Activated CD8-positive, alpha-beta memory T cell treated with anti-CD3 and anti-CD28 coated beads for 24 hours (primary cell): ENCODE results near the gene EYA2.
"Not testable (repeated sequence)": the region's sequence is repeated elsewhere in the genome, so short reads cannot be mapped to it uniquely, and the experiment has no call there.

Source experiments
- DNase-seq: peaks from one replicate; pipeline ENCODE4 v3.0.0-alpha.2; 2020

The EYA2 gene

DNA sequence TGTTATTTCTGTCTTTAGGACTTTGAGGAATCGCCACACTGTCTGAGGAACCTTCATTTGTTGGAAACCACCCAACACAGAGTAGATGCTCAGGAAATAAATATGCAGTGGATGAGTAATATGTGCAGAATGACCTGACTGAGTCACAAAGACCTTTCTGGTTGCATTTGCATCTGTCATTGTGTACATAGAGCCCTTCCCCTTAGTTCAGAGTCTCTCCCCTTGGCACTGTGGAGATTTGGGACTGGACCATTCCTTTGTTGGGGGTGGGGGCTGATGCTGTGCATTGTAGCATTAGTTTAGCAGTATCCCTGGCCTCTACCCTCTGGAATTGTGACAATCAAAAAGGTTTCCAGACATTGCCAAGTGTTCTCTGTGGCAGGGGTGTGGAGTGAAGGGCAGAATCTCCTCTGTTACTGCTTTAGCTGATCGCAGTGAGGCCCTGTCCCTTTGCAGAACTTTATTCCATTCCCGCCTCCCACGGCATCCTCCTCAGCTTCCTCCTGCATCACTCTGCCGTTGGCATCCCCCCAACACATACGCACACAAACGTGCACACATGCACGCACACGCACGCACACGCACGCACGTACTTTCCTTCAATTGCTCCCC is 64.5 kb downstream of the EYA2 start:
- DNase-seq = no peak

GRCh38 chr20:46959821-46960220 is 65.2 kb downstream of the EYA2 start:
- DNase-seq = no peak

GRCh38 chr20:46960536-46960935 is 65.9 kb downstream of the EYA2 start:
- DNase-seq = no peak

GRCh38 chr20:46961968-46962367 is 67.3 kb downstream of the EYA2 start:
- DNase-seq = not testable (repeated sequence)

GRCh38 chr20:46962452-46963195 is 68.0 kb downstream of the EYA2 start:
- no peak for DNase-seq

DNA sequence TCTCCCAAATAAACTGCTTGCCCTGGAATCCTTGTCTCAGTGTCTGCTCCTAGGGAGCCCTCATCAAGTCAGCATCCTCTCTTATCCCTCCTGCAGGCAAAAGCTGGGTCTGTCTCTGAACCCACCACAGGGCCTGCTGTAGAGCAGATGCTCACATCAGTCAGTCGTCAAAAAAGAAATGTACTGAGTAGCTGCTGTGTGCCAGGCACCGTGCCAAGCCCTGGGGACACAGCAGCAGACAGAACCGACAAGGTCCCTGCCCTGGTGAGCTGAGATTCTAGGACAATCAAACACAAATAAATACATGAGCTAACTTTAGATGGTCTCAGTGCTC is 68.5 kb downstream of the EYA2 start:
- DNase-seq = no peak

- DNase-seq = no peak
These were observed 69.3 kb downstream of the EYA2 start for GRCh38 chr20:46963758-46964617.

DNA sequence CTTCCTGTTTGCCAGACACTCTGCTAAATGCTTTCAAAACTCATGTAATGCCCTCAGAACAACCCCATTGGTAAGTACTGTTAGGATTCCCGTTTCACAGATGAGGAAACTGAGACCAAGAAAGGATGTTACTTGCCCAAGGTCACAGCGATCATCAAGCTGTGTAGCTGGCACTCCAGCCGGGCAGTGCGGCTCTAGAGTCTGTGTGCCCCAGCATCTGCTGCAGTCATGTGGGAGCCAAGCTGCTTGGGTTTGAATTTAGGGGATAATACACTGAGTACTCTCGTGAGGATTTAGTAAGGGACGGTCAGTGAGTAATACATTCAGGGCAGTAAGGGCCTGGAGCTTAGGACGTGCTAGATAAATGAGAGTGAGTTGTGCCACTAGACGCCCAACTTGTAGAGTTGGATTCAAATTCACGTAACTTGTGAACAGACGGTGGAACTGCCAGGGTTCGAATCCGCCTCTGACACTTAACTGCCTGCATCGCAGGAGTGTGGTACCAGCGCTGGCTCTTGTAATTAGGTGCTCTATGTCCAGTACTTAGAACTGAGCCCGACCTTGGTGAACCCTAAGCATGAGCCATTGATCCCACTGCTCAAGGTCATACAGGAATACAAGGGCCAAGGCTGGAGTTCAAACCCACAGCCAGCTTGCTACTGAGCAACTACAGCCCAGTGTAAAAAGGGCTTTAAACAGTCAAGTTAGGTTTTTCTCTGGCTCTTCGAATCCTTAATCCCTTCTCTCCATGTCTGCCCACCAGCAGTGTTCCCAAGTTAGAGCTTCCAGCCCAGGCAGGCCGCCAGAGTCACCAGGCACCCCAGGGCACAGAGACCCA is 70.2 kb downstream of the EYA2 start:
- DNase-seq = no peak

DNA sequence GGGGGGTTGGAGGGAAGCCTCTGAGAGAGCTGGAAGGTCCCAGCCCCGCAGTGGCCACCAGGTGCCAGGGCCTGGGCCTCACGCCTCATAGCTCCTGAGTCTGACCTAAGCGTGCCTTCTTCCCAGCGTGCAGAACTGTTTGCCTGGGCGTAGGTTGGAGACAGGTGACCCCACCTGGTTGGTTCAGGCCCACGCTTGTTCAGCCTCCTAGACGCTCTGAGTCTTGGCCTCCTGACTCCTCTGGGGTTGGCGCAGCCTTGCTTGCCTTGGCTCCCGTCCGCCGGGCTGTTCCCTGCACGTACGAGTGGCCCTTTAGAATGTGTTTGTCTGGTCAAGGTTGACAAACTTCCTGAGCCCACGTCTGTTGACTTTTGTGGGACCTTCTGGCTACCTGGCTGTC is 70.8 kb downstream of the EYA2 start:
- no peak for DNase-seq

GRCh38 chr20:46967646-46968045 is 73.0 kb downstream of the EYA2 start:
- no peak for DNase-seq

DNA sequence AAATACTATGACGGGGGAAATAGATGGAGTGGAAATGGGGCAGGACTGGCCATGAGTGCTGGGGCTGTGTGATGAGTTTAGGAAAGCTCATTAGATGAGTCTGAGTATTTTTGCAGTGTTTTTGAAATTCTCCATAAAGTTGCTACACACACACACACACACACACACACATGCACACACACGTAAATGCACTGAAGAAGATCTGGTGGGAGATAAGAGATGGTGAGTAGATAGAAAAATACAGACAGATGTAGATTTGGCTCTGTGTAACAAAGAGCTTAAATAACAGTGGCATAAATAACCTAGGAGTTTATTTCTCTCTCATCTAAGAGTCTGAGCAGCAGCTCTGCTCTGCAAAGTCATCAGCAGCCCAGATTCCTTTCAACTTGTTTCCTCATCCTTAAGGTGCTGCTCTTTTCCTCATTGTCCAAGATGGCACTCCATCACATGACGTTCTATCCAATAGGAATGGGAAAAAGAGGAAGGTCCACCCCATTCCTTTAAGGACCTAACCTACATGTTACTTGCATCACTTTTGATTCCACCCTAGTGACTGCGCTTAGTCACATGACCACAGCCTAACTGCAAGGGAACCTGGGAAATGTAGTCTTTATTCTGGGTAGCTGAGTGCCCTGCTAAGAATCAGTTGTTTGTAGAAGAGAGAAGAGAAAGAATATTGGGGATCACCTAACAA is 76.4 kb downstream of the EYA2 start:
- DNase-seq = no peak

- no peak for DNase-seq
These were observed 79.1 kb downstream of the EYA2 start for GRCh38 chr20:46973766-46974165.

GRCh38 chr20:46974669-46975434 is 80.2 kb downstream of the EYA2 start:
- no peak for DNase-seq

GRCh38 chr20:46975976-46976375 is 81.3 kb downstream of the EYA2 start:
- no peak for DNase-seq

GRCh38 chr20:46977204-46977603 is 82.6 kb downstream of the EYA2 start:
- DNase-seq = no peak

- DNase-seq = no peak
These were observed 83.4 kb downstream of the EYA2 start for GRCh38 chr20:46977909-46978588.

GRCh38 chr20:46978951-46979491 is 84.4 kb downstream of the EYA2 start:
- DNase-seq = no peak

DNA sequence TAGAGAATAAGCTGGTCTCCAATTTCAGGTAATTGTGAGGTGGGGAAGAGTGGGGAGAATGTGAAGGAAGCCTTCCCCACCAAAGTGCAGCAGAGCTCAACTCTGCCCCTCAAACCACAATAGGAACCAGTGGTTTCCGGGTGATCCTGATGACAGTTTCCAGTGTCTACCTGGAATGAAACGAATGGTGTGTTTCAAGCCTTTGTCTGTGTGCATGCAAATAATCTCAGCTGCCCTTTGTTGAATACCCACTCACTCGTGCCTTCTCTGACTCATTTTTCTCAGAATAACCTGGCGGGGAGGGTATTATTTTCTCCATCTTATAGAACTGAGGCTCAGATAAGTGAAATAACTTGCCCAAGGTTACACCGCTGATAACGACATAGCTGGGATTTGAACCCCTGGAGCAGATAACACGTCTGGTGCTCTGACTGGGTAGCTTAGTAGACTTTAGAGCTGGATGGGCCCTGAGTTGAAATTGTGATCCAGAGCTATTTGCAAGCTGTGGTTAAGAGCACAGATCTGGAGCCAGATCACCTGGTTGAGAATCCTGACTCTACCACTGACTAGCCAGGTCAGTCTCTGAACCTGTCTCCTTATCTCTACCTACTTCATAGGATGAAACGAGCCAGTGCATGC is 85.1 kb downstream of the EYA2 start:
- no peak for DNase-seq

DNA sequence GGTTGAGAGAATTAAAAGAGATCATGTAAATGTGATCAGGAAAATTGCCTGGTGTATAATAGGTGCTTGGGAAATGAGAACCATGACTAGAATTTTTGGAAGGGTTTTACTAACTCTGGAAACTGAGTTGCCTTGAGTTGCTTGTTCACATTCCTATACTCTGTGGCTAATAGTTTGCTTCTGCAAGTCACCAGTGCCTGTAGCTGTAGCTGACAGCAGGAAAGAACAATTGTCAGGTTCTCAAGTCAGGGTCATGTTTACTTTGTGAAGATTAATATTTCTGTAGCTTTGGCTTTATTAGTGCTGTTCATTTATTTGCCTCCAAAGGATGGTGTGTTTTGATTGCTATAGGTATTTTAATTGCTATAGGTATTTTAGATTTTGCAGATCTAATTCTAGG is 86.5 kb downstream of the EYA2 start:
- DNase-seq = no peak

DNA sequence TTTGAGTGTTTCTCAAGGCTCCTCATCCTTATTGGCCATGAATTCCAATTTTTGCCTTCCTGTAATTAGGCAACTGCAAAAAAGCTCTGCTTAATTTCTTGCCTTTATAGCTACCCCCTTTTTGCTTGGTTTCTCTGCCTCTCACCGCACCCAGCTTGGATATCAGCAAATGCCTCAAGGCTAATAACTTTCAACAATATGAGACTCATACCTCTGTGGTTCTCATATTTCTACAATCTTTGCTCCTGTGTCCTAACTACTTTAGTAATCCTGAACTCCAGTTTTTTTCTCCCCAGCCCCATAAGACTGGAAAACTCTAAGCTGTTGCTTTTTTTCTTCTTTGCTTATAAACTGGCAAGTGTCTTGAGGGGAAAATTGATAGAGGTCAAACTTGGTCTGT is 88.8 kb downstream of the EYA2 start:
- DNase-seq = no peak
